ENCODE data around the gene LSS.

- TF ChIP-seq GATA3 (IDR thresholded peaks at IDR 0.05; ENCODE audit: low read depth, low read length), result no peak
- TF ChIP-seq GATA2 (IDR thresholded peaks at IDR 0.05; ENCODE audit: low read depth, low read length), result no peak
These were observed 60.3 kb downstream of the LSS start for GRCh38 chr21:46168238-46168637.

Data from SH-SY5Y (cell line).